DMS53 (cell line): ENCODE data around the gene DLG5.

Source experiments
- DNase-seq: peaks from one replicate; lab custom pipeline; 2025; lab: John Stamatoyannopoulos, UW

Gene DLG5

GRCh38 chr10:77867124-77867719 lies 59.3 kb downstream of the DLG5 start:
- no peak for DNase-seq

DNA sequence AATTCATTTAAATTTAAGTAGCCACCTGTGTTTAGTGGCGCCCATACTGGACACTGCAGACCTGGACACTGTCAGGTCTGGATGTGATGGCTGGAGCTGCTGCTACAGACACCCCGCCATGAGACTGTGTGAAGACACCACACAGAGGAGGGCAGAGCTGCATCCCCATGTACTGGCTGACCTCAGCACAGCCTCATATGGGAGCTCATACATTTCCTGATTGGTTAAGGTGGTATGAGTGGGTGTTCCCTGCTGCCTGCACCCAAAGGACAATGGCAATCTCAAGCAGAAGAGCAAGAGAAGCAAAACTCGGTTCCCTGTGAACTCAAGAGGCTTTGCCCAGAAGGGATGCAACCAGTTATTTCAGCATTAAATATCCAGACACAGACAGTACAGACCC lies 60.0 kb downstream of the DLG5 start:
- no peak for DNase-seq

DNA sequence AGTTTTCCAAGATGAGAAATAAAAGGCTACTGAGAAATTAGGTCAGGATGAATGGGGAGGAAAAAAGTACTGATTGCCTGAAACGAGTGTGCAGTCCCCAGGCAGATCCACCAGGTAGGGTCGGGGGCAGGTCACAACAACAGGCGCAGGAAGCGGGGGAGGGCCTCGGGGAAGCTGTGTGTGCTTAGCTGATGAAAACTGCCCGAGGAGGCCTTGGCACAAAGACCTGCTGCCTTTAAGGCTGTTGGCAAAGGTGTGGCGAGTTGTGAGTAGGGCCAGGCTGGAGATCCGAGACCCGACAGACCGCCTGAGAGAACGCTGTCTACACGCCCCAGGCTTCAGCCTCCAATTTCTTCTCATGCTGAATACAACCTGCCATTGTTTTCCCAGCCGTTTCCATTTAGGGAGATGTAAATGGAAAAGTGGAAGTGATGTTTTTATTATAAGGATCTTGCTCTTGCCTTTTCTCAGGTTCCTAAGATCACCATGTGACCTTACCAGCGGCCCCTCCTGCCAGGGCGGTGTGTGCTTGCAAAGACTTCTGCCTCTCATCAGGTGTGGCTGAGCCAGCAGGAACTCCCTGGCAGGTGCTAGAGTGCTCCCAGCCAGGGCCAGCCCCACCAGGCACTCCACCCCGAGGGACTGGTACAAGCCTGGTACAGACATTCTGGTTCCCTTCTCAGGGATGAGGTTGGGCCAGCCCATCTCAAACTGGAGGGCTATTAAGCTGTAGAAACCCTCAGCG lies 60.8 kb downstream of the DLG5 start:
- DNase-seq, result no peak

DNA sequence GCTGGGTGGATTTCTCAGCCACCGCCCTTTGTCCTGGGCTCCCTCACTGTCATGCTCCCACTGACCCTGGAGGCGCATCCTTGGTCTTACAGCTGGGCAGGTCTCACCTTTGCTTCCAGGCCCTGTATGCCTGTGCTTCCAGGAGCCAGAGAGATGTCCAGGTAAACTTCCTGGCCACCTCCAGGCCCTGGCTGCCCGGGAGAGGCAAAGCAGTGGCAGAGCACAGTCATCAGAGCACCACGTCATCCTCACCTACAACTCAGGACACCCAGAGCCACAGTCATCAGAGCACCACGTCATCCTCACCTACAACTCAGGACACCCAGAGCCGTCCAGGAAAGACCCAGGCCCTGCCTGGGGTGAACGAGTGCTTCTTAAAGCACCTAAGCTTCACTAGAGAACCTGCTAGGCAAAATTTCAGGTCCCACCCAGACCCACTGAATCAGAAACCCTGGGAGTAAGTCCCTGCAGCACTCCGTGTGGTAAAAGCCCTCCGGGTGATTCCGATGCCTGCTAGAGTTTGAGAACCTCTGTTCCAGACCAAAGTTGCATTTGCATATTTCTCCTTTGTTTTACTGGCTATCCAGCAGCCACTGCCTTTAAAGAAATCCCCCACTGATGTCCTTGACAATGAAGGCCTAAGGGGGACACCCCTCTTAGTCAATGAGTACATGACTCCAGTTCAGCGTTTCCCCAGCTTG lies 62.3 kb downstream of the DLG5 start:
- no peak for DNase-seq

DNA sequence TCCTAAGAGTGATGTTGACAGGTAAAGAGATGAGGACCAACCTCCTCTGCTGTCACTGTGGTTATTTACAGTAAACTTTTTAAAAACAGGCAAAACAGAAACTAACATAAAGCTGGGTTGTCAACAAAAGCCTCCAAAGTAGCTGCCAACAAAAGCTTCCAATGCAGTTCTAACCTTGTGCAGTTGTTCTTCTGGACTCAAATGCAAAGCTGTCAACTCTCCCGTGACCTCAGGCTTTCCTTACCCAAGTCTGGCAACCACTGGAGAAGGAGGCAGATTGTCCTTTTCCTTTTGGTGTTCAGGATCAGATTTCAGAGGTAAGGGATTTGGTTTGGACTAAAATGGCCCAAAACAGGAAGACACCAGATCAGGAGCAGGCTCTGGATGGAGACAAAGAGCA lies 63.1 kb downstream of the DLG5 start:
- no peak for DNase-seq

DNA sequence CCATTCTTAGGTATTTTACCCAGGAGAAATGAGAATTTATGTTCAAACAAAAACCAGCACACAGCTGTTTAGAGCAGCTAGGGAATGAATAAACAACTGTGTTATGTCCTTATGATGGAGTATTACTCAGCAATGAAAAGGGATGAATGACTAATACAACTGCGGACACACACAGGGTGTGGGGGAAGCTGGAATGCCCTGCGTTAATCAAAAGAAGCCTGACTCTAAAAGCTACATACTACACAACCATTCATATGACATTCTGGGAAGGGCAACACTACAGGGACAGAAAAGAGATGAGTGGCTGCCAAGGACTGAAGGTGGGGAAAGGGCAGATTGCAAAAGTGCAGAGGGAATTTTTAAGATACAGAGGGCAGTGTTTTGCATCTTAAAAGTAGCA lies 64.0 kb downstream of the DLG5 start:
- no peak for DNase-seq

GRCh38 chr10:77861366-77861765 lies 65.2 kb downstream of the DLG5 start:
- no peak for DNase-seq

DNA sequence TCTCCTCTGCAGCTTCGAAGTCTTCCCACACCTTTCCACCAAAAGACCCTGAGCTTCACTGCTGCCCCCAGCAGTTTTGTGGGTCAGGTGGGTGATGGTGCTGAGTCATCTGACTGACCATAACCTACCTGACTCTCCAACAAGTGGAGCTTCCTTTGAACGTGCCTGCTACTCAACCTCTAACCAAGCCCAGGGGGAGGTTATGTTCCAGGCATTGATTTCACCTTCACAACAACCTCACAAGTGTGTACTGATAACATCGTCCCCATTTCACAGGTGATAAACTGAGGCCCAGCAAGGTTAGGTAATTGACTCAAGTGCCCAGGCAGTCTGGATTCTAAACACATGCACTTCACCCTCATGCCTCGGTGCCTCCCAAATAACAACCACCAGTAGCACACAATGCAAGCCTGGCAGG lies 66.7 kb downstream of the DLG5 start:
- DNase-seq, result no peak

GRCh38 chr10:77859200-77859864 lies 67.2 kb downstream of the DLG5 start:
- DNase-seq, result no peak

- no peak for DNase-seq
Measured at GRCh38 chr10:77857272-77857671, 69.3 kb downstream of the DLG5 start.

DNA sequence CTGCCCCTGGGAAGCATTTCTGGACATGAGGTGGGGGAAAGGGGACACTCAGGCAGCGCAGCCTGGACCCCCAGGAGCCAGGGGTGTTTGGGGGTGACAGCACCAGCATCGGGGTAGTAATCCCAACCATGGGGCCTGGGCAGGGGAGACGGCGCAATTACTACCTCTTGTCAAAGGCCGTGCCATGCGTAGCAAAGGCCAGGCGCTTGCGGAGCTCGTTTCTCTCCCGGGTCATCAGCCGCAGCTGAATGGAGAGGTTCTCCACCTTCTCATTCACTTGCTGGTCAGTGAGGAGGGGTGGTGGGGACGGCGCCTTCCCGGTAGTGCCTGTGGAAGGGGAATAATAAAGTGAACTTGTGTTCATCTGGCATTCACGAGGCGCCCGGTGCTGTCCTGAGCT lies 70.0 kb downstream of the DLG5 start:
- no peak for DNase-seq

DNA sequence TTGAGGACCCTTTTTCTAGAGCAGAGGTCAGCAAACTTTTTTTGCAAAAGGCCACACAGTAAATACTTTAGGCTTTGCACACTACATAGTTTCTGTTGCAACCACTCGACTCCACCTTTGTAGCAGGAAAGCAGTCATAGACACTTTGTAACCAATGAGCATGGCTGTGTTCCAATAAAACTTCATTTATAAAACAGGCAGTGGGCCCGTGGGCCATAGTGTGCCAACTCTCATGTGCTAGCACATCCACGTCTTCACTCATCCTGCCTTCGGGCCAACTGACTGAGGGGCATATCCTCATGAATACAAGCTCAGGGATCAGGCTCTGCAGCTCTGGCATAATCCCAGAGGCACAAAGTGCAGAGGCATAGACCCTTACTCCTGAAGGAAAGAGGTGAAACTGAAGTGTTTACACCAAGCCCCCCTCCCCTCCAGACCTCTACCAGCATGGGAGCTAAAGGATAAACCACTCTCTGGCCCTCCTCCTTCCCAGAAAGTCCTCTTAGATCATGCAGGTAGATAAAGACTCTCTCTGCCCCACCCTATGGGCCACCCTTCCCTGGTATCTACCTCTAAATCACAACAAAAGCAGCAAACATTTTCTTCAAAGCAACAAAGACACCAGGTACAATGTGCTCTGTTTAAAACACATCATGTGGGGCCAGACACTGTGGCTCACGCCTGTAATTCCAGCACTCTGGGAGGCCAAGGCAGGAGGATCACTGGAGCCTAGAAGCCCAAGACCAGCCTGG lies 71.0 kb downstream of the DLG5 start:
- no peak for DNase-seq

DNA sequence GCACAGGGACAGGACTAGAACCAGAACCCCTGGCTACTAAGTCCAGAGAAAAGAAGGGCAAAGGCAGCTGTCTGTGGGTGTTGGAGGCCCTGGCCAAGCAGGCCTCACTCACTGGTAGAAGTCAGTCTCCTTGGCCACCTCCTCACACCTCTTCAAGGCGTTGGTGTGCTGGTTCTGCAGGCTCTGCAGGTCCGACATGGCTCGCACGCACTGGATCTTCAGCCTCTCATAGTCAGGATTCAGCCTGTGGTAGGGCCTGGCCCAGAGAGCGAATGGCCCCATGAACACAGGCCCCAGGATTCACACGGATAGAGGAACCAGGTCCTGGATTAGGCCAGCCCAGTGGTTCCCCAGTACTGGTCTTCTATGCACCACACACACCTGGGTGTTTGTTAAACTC lies 72.4 kb downstream of the DLG5 start:
- DNase-seq, result no peak

GRCh38 chr10:77853256-77853655 lies 73.3 kb downstream of the DLG5 start:
- no peak for DNase-seq

- no peak for DNase-seq
Measured at GRCh38 chr10:77850620-77851231, 75.8 kb downstream of the DLG5 start.

DNA sequence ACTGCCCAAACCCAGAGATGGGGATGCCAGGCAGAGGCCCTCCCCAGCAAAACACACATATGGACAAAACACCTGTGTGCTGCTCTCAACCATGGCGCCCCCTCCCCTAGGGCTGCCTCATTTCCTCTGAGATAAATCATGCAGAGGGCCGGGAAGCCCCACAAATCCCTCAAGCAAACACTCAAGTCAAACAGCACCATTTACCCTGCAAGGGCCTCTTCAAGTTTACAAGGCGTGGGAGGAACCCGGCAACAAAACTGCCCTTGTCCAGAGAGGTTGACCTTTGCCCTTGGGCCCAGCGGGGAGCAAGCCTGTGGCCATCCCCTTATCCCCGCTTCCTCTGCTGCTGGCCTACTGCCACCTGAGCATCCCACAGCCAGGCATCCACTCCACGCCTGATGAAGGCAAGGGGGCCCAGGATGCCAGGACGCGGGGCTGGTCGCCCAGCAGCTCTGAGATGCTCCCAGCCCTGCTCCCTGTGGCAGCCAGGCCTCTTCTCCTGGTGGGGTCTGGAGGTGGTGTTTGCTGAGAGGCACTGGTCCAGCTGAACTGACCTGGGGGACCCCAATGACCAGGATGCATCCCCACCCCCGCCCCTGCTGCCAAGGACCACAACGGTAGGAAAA lies 77.4 kb downstream of the DLG5 start:
- DNase-seq, result peak; percentile 85

GRCh38 chr10:77846718-77847311 lies 79.7 kb downstream of the DLG5 start:
- DNase-seq, result peak; percentile 77

- no peak for DNase-seq
Measured at GRCh38 chr10:77845451-77845850, 81.1 kb downstream of the DLG5 start.

DNA sequence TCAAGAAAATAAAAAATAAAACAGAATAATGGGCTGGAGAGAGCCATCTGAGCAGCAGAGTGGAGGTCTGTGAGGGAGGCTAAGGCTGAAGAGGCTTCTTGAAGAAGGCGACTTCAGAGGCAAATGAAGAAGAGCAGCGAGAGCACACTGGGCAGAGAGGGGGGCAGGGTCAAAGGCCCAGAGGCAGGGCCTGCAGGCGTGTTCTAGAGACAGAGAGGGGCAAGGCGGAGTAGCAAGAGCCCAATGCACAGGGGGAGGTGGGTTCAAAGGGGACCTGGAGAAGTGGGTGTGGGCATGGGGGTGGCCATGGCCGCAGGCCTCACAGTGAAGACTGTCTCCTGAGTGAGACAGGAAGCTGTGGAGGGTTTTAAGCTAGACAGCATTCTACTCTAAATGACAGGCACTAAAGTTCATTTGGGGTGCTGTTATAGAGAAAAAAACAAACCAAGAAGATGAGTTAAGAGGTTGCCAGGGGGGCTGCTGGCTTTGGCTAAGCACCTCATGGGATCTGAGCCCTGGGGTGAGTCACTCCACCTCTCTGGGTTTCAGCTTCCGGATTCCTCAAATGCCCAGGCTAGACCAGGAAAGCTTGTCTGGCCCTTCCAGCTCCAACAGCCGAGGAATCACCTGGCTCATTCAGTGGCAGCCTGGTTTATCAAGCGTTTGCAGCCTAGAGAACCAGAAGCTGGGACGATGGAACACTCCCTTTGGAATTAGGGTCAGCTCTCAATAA lies 81.7 kb downstream of the DLG5 start:
- peak; percentile 17 for DNase-seq

DNA sequence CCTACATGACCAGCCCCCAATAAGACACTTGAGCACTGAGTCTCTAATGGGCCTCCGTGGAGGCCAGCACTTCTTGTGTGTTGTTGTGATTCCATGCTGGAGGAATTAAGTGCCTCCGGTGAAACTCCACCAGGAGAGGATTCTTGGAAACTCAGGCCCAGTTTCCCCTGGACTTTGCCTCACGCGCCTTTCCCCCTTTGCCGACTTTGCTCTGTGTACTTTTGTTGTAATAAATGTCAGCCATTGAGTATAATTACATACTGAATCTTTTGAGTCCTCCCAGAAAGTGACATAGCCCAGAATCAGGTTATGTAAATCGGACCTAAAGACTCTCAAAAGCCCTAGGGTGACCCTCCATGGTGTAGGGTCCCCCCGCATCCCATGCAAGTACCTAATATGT lies 82.4 kb downstream of the DLG5 start:
- DNase-seq, result no peak
